ENCODE measurements around the gene KIF16B.

Gene KIF16B

DNA sequence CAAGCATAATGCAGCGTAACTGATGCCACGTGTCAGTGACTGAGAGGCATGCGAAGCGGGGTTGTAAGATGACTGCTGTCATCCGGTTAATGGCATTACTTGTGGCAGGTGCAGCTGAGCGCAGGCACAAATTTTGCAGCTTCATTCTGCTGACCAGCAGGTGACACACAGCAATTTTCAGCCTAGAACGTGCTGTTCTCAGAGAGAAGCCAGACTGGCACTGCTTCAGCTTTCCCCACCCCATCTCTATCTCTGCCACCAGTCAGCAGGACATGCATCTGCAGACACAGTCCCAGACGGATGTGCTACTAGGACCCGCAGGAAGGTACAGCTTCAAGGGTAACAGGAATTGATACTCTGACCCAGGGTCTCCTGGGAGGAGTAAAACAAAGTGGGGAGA is 221.8 kb downstream of the KIF16B start:
- H3K4me3 ChIP-seq (ENCODE audit: insufficient read depth in 1 of 2, low read depth in 1 of 2, low read length in 2 of 2), result no peak overlapping the region
- H2BK120ac ChIP-seq (ENCODE audit: low read depth, low read length), result no peak overlapping the region
- no peak overlapping the region for H3K14ac ChIP-seq (ENCODE audit: low read length in 2 of 2)
- no peaks in the 10 kb centered on the region for H3K27me3 ChIP-seq (ENCODE audit: control insufficient read depth in 1 of 2, insufficient read depth in 1 of 2, low read length in 2 of 2)
- H3K36me3 ChIP-seq (ENCODE audit: control insufficient read depth in 1 of 2, insufficient read depth in 2 of 2, low read depth in 1 of 2, low read length in 2 of 2), result no peaks in the 10 kb centered on the region
- no peak overlapping the region for H3K4me2 ChIP-seq (ENCODE audit: low read length, poor library complexity, severe bottlenecking)
- H2AFZ ChIP-seq (ENCODE audit: low read depth, low read length), result no peak overlapping the region
- H3K23ac ChIP-seq (ENCODE audit: low read length in 2 of 2), result no peak overlapping the region
- no peak overlapping the region for H2BK12ac ChIP-seq (ENCODE audit: low read length in 2 of 2)
- H3K9me3 ChIP-seq (ENCODE audit: control insufficient read depth, low read length), result no peaks in the 10 kb centered on the region
- H3K18ac ChIP-seq (ENCODE audit: low read depth in 1 of 2, low read length in 2 of 2), result no peak overlapping the region
- H4K91ac ChIP-seq (ENCODE audit: low read length), result no peak overlapping the region
- H3K4ac ChIP-seq (ENCODE audit: low read depth in 1 of 2, low read length in 2 of 2), result no peak overlapping the region
- no peak overlapping the region for H2BK5ac ChIP-seq (ENCODE audit: low read depth, low read length, poor library complexity, severe bottlenecking)
- no peak for DNase-seq
- no peak overlapping the region for H3K27ac ChIP-seq (ENCODE audit: low read length, poor library complexity, severe bottlenecking)
- H2BK15ac ChIP-seq (ENCODE audit: low read depth, poor library complexity, severe bottlenecking), result no peak overlapping the region
- no peaks in the 10 kb centered on the region for H3K79me1 ChIP-seq (replicated peaks; ENCODE audit: low read length, poor library complexity, severe bottlenecking)
- 97% methylated on average over 9 of the region's 9 CpGs for WGBS
- H3K4me1 ChIP-seq (ENCODE audit: control insufficient read depth, insufficient read depth, low read depth, low read length), result peaks cover 9% of the 10 kb centered on the region
- no peak overlapping the region for H4K8ac ChIP-seq (ENCODE audit: low read length)
- H2AK5ac ChIP-seq (ENCODE audit: low read length, severe bottlenecking), result no peak overlapping the region
- no peak overlapping the region for H3K9ac ChIP-seq (ENCODE audit: low read length)

DNA sequence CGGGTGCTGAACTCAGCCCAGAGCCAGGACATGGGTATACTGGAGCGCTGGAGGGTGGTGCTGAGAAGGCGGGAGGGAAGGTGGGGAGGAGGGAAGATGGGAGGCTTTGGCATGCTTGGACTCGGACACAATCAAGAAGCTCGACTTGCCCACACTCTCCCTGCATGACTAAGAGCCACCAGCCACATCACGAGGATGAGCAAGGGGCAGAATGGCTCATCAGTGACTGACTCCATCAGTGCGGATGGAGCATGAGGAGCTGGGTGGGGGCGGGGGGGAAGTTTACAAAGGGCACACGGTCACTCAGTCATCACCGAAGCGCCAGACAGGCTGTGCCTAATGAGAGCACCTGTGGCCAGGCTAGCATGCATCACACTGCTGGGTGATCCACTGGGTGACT is 222.8 kb downstream of the KIF16B start:
- no peak overlapping the region for H2BK5ac ChIP-seq (ENCODE audit: low read depth, low read length, poor library complexity, severe bottlenecking)
- no peak overlapping the region for H3K4me3 ChIP-seq (ENCODE audit: insufficient read depth in 1 of 2, low read depth in 1 of 2, low read length in 2 of 2)
- no peaks in the 10 kb centered on the region for H3K27me3 ChIP-seq (ENCODE audit: control insufficient read depth in 1 of 2, insufficient read depth in 1 of 2, low read length in 2 of 2)
- H3K36me3 ChIP-seq (ENCODE audit: control insufficient read depth in 1 of 2, insufficient read depth in 2 of 2, low read depth in 1 of 2, low read length in 2 of 2), result no peaks in the 10 kb centered on the region
- H2AK5ac ChIP-seq (ENCODE audit: low read length, severe bottlenecking), result no peak overlapping the region
- no peak overlapping the region for H2AFZ ChIP-seq (ENCODE audit: low read depth, low read length)
- DNase-seq, result no peak
- no peak overlapping the region for H4K8ac ChIP-seq (ENCODE audit: low read length)
- no peak overlapping the region for H3K18ac ChIP-seq (ENCODE audit: low read depth in 1 of 2, low read length in 2 of 2)
- no peak overlapping the region for H3K4ac ChIP-seq (ENCODE audit: low read depth in 1 of 2, low read length in 2 of 2)
- H3K4me1 ChIP-seq (ENCODE audit: control insufficient read depth, insufficient read depth, low read depth, low read length), result peaks cover 9% of the 10 kb centered on the region
- H3K23ac ChIP-seq (ENCODE audit: low read length in 2 of 2), result no peak overlapping the region
- 96% methylated on average over 9 of the region's 11 CpGs for WGBS
- H3K27ac ChIP-seq (ENCODE audit: low read length, poor library complexity, severe bottlenecking), result no peak overlapping the region
- no peaks in the 10 kb centered on the region for H3K9me3 ChIP-seq (ENCODE audit: control insufficient read depth, low read length)
- no peaks in the 10 kb centered on the region for H3K79me1 ChIP-seq (replicated peaks; ENCODE audit: low read length, poor library complexity, severe bottlenecking)
- no peak overlapping the region for H2BK120ac ChIP-seq (ENCODE audit: low read depth, low read length)
- no peak overlapping the region for H2BK15ac ChIP-seq (ENCODE audit: low read depth, poor library complexity, severe bottlenecking)
- peak overlapping the region; percentile 84 for H3K9ac ChIP-seq (ENCODE audit: low read length)
- no peak overlapping the region for H3K4me2 ChIP-seq (ENCODE audit: low read length, poor library complexity, severe bottlenecking)
- H2BK12ac ChIP-seq (ENCODE audit: low read length in 2 of 2), result no peak overlapping the region
- no peak overlapping the region for H4K91ac ChIP-seq (ENCODE audit: low read length)
- peak overlapping the region in 1 of 2 experiments; percentile 28 for H3K14ac ChIP-seq (ENCODE audit: low read length in 2 of 2)

DNA sequence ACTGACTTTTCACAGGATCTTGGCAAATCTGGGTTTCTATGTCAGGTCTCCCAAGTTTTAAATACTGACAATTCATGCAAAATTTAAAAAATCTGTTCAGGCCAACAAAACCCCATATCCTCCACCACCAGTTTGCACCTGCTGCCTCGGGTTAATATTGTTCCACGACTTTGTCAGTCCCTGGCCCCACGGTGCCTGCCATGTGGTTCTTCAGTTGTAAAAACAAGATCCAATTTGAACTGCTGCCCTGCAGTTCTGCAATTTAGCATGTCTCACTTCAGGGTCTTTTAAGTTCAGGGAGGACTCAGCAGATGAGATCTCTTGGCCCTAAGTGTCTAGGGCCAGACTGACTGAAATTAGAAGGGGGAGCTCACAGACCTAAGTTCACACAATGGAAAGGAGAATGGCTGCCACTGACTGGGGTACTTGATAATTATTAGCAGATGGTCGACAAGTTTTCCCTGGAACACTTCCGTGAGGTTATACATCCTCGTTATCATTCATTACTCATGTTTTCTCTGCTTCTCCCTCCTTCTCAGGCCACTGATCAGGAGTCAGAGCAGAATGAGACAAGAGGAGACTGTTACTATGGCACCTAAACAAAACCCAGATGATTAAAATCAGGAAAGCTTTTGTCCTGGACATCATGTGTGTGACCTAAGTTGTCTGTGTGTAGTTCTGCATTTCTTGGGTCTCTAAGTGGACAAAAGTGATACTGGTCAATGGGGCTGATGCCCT is 223.6 kb downstream of the KIF16B start:
- Histone ChIP-seq H4K8ac (ENCODE audit: low read length) (no peak overlapping the region), H2BK15ac (ENCODE audit: low read depth, poor library complexity, severe bottlenecking) (no peak overlapping the region), H3K4me3 (ENCODE audit: insufficient read depth in 1 of 2, low read depth in 1 of 2, low read length in 2 of 2) (no peak overlapping the region), H3K4ac (ENCODE audit: low read depth in 1 of 2, low read length in 2 of 2) (no peak overlapping the region), H3K18ac (ENCODE audit: low read depth in 1 of 2, low read length in 2 of 2) (no peak overlapping the region), H3K4me2 (ENCODE audit: low read length, poor library complexity, severe bottlenecking) (no peak overlapping the region), H2BK5ac (ENCODE audit: low read depth, low read length, poor library complexity, severe bottlenecking) (no peak overlapping the region), H3K36me3 (ENCODE audit: control insufficient read depth in 1 of 2, insufficient read depth in 2 of 2, low read depth in 1 of 2, low read length in 2 of 2) (no peaks in the 10 kb centered on the region), H2AFZ (ENCODE audit: low read depth, low read length) (no peak overlapping the region), H2AK5ac (ENCODE audit: low read length, severe bottlenecking) (no peak overlapping the region), H3K9me3 (ENCODE audit: control insufficient read depth, low read length) (no peaks in the 10 kb centered on the region), H3K9ac (ENCODE audit: low read length) (peak overlapping the region; percentile 84), H3K79me1 (replicated peaks; ENCODE audit: low read length, poor library complexity, severe bottlenecking) (no peaks in the 10 kb centered on the region), H2BK12ac (ENCODE audit: low read length in 2 of 2) (no peak overlapping the region), H3K27ac (ENCODE audit: low read length, poor library complexity, severe bottlenecking) (no peak overlapping the region), H2BK120ac (ENCODE audit: low read depth, low read length) (no peak overlapping the region), H3K14ac (ENCODE audit: low read length in 2 of 2) (no peak overlapping the region), H3K4me1 (ENCODE audit: control insufficient read depth, insufficient read depth, low read depth, low read length) (peaks cover 9% of the 10 kb centered on the region), H3K23ac (ENCODE audit: low read length in 2 of 2) (no peak overlapping the region), H4K91ac (ENCODE audit: low read length) (no peak overlapping the region), H3K27me3 (ENCODE audit: control insufficient read depth in 1 of 2, insufficient read depth in 1 of 2, low read length in 2 of 2) (no peaks in the 10 kb centered on the region)
- no peak for DNase-seq
- WGBS, result 85% methylated on average over 6 of the region's 6 CpGs

DNA sequence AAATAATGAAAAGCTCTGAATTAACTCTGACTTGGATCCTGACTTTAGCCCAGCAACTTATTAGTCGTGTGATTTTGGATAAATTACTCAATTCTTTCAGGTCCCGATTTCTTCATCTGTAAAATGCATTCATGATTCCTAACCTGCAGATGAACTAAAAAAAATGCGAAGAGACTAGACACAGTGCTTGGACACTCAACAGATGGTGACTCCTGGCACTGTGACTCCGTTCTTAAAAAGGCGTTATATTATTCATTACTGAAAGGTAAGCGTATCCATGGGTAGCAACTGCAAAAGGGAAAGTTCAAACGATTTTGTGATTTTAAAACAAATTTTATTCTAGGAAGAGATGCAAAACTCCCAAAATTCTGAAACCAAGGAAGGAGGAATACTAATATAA is 226.3 kb downstream of the KIF16B start:
- Histone ChIP-seq H2BK120ac (ENCODE audit: low read depth, low read length) (no peak overlapping the region), H2BK15ac (ENCODE audit: low read depth, poor library complexity, severe bottlenecking) (no peak overlapping the region), H3K27ac (ENCODE audit: low read length, poor library complexity, severe bottlenecking) (no peak overlapping the region), H3K36me3 (ENCODE audit: control insufficient read depth in 1 of 2, insufficient read depth in 2 of 2, low read depth in 1 of 2, low read length in 2 of 2) (no peaks in the 10 kb centered on the region), H3K4me2 (ENCODE audit: low read length, poor library complexity, severe bottlenecking) (no peak overlapping the region), H3K4me1 (ENCODE audit: control insufficient read depth, insufficient read depth, low read depth, low read length) (peaks cover 9% of the 10 kb centered on the region), H2BK5ac (ENCODE audit: low read depth, low read length, poor library complexity, severe bottlenecking) (no peak overlapping the region), H3K14ac (ENCODE audit: low read length in 2 of 2) (no peak overlapping the region), H4K8ac (ENCODE audit: low read length) (no peak overlapping the region), H3K18ac (ENCODE audit: low read depth in 1 of 2, low read length in 2 of 2) (no peak overlapping the region), H3K4me3 (ENCODE audit: insufficient read depth in 1 of 2, low read depth in 1 of 2, low read length in 2 of 2) (no peak overlapping the region), H2BK12ac (ENCODE audit: low read length in 2 of 2) (no peak overlapping the region), H3K4ac (ENCODE audit: low read depth in 1 of 2, low read length in 2 of 2) (no peak overlapping the region), H3K9ac (ENCODE audit: low read length) (no peak overlapping the region), H2AFZ (ENCODE audit: low read depth, low read length) (no peak overlapping the region), H3K79me1 (replicated peaks; ENCODE audit: low read length, poor library complexity, severe bottlenecking) (no peaks in the 10 kb centered on the region), H3K27me3 (ENCODE audit: control insufficient read depth in 1 of 2, insufficient read depth in 1 of 2, low read length in 2 of 2) (no peaks in the 10 kb centered on the region), H3K9me3 (ENCODE audit: control insufficient read depth, low read length) (no peaks in the 10 kb centered on the region), H2AK5ac (ENCODE audit: low read length, severe bottlenecking) (no peak overlapping the region), H4K91ac (ENCODE audit: low read length) (no peak overlapping the region), H3K23ac (ENCODE audit: low read length in 2 of 2) (no peak overlapping the region)
- no peak for DNase-seq
- WGBS, result 97% methylated on average over 4 of the region's 7 CpGs

All from mesenchymal stem cell (in vitro differentiated cells and primary cell).